Subcutaneous abdominal adipose tissue (tissue), 5 donors: Measurements from ENCODE around the gene DYNC1I2.

Source experiments
- H3K27ac ChIP-seq: one replicate; pipeline ENCODE4 v1.7.0; 2013; ENCODE audit warnings: low read depth, mild to moderate bottlenecking, inconsistent platforms, low read length, moderate library complexity
- H3K27me3 ChIP-seq, 5 donors: one replicate each; pipeline ENCODE4 v1.7.0; 2013; ENCODE audit warnings: low read length in 5 of 5, inconsistent platforms in 1 of 5; ENCODE audit not compliant: control insufficient read depth in 5 of 5, insufficient read depth in 4 of 5
- H3K36me3 ChIP-seq, 5 donors: one replicate each; pipeline ENCODE4 v1.7.0; 2013; ENCODE audit warnings: low read length in 5 of 5; ENCODE audit not compliant: control insufficient read depth in 5 of 5, insufficient read depth in 5 of 5
- H3K4me1 ChIP-seq, 5 donors: one replicate each; pipeline ENCODE4 v1.7.0; 2013; ENCODE audit warnings: low read length in 5 of 5, mild to moderate bottlenecking in 3 of 5, moderate library complexity in 1 of 5; ENCODE audit not compliant: control insufficient read depth in 5 of 5, insufficient read depth in 5 of 5
- H3K4me3 ChIP-seq, 5 donors: one replicate each; pipeline ENCODE4 v1.7.0; 2013; ENCODE audit warnings: low read length in 5 of 5, low read depth in 1 of 5
- H3K9ac ChIP-seq, 5 donors: one replicate each; pipeline ENCODE4 v1.7.0; 2013; ENCODE audit warnings: low read length in 5 of 5, mild to moderate bottlenecking in 4 of 5, moderate library complexity in 3 of 5
- H3K9me3 ChIP-seq, 5 donors: one replicate each; pipeline ENCODE4 v1.7.0; 2013; ENCODE audit warnings: low read length in 5 of 5; ENCODE audit not compliant: control insufficient read depth in 5 of 5
- donor health status: healthy.
- donor health status: healthy.
- donor health status: healthy.
- donor health status: healthy.
- donor health status: healthy.

DYNC1I2 gene

DNA sequence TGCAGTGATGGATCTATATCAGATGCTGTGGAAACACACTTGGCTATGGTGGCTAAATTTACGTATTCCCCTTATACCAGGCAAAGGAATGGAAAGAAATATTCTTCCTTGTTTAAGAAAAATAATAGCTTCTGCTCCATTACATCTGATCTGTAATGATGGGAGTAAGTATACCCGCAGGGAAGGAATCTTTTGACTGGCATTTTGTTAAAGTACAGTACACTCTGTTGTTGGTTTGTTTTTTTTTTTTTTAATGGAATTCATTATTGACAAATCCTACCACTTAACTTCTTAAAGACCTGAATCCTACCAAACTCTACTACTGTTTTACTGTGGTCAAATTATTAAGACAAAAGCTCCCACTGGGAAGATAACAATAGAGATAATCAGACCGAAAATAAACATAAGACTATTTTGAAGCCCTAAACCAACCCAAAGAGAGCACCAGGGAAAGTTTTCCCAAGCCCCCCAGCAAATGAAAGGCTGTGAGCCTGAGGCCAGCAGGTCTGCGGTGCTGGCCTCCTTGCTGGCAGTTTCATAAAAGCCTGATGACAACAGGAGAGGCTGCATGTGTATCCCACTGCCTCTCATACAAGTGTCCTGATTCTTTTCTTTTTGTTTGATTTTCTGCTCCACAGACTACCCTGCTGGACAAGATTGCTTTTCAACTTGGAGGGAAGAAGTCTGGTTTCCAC is 105.8 kb downstream of the DYNC1I2 start:
- Histone ChIP-seq H3K27ac (no peak overlapping the region), H3K4me1 (peaks cover 0 to 5% (median 0%) of the 10 kb centered on the region in 5 donors), H3K36me3 (peaks cover 7 to 28% (median 20%) of the 10 kb centered on the region in 5 donors), H3K9me3 (no peaks in the 10 kb centered on the region), H3K4me3 (no peak overlapping the region), H3K27me3 (no peaks in the 10 kb centered on the region), H3K9ac (no peak overlapping the region)

DNA sequence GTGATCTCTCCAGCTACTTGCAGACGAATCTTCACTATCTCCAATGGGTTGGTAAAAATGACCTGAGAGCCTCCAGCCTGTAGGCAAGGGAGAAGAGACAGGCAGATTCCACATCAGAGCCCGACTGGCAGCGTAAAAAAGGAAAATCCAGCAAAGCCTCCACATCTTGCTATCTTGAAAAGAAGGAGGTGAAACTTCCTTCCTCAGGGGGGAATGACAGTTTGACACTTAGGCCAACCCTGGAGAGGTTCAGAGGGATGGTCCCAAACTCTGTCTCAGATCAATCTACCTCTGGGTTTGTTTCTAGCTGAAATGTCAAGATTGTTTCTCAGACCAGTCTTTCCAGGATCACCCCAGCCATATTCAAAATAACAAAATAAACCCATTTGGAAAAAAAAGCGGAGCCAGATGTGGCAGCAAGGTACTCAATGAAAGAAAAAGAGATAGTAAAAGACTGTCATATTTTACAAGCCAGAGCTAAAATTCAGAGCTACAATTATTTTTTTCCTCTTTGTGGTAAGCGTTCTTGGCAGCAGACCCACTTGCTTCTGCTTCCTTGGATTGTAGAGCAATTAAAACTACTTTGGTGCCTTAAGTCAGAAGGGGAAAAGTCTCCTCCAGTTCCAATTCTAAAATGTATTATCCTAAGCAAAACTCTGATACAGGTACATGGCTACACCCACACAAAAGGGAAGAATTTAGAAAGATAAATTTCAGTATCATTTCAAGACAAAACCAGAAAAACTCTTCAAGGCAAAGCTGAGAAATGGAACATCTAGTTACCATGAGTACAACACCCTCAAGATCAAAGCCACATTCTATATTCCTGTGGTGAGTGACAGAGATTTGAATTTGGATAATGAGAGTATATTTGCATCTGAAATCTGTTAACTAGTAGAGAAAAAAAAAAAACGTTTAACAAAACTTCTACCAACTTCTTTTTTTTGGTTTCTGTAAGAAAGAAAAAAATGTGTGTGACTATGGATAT is 106.7 kb downstream of the DYNC1I2 start:
- Histone ChIP-seq H3K4me1 (no peaks in the 10 kb centered on the region), H3K36me3 (peaks cover 7 to 24% (median 20%) of the 10 kb centered on the region in 5 donors), H3K4me3 (no peak overlapping the region), H3K9me3 (no peaks in the 10 kb centered on the region), H3K27me3 (no peaks in the 10 kb centered on the region), H3K27ac (no peak overlapping the region), H3K9ac (no peak overlapping the region)

DNA sequence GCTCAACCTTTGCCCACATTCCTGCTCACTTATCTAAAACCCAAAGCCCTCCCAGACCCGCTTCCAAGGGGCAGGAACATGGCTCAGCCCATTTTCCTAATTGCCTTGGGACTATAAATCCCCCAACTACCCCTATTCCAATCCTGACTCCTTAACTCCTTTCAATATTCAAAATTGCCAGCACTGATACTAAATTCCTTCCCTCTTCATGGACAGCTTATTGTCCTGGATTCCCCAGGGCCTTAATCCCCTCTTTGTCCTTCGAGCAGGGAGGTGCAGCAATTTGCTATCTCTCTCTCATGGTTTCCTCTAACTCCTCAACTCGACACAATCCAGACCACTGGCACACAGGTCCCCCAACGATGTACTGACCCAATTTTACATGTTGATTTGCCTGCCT is 107.6 kb downstream of the DYNC1I2 start:
- peaks cover 7 to 28% (median 20%) of the 10 kb centered on the region in 5 donors for H3K36me3 ChIP-seq
- H3K9me3 ChIP-seq, result no peaks in the 10 kb centered on the region
- H3K4me1 ChIP-seq, result no peaks in the 10 kb centered on the region
- no peak overlapping the region for H3K27ac ChIP-seq
- no peak overlapping the region for H3K9ac ChIP-seq
- no peaks in the 10 kb centered on the region for H3K27me3 ChIP-seq
- H3K4me3 ChIP-seq, result no peak overlapping the region
